HEK293 (cell line): ENCODE measurements around the gene NHSL2.

Source experiments
- CTCF ChIA-PET: fragments of 350-600 bp; formaldehyde crosslinking; extraction: SDS; loops from one replicate; lab custom pipeline; 2021; ENCODE audit warnings: antibody characterized with exemption; lab: Yijun Ruan, JAX
- POLR2A ChIA-PET: fragments of 300-600 bp; formaldehyde crosslinking; extraction: SDS; loops from one replicate; lab custom pipeline; 2020; ENCODE audit warnings: antibody characterized with exemption, inconsistent platforms; lab: Yijun Ruan, JAX
- H3K27ac ChIP-seq: fragments of 200-500 bp; sonication (Bioruptor generic); 2 replicates; pipeline ENCODE4 v1.5.1; 2014; ENCODE audit warnings: low read depth, low read length, control low read depth, inconsistent platforms; ENCODE audit errors: extremely low read depth
- H3K36me3 ChIP-seq, 2 experiments: fragments of 200-500 bp in 1 of 2; sonication (Bioruptor generic) in 1 of 2; 1 replicate in 1 of 2; 2 replicates in 1 of 2; pipeline ENCODE4 v1.5.1; 2014 to 2017; ENCODE audit warnings: inconsistent platforms in 2 of 2, low read length in 2 of 2; ENCODE audit not compliant: control insufficient read depth in 2 of 2, insufficient read depth in 1 of 2
- H3K4me1 ChIP-seq: fragments of 200-500 bp; sonication (Bioruptor generic); 2 replicates; pipeline ENCODE4 v1.5.1; 2014; ENCODE audit warnings: mild to moderate bottlenecking, low read length, inconsistent platforms; ENCODE audit not compliant: control insufficient read depth, insufficient read depth
- H3K4me3 ChIP-seq: 2 replicates; pipeline ENCODE4 v1.5.1; 2011; ENCODE audit warnings: low read depth, mild to moderate bottlenecking, control low read depth, low read length, moderate library complexity
- H3K9me3 ChIP-seq: fragments of 200-500 bp; sonication (Bioruptor generic); 2 replicates; pipeline ENCODE4 v1.5.1; 2014; ENCODE audit warnings: low read depth, low read length, inconsistent platforms; ENCODE audit not compliant: control insufficient read depth, insufficient read depth
- KLF1 ChIP-seq: fragments of 450-650 bp; formaldehyde crosslinking; IDR thresholded peaks from 2 replicates; pipeline ENCODE4 v1.5.1; 2016; ENCODE audit warnings: missing biosample characterization, missing genetic modification characterization
- PRDM1 ChIP-seq: fragments of 450-650 bp; formaldehyde crosslinking; IDR thresholded peaks from 2 replicates; pipeline ENCODE4; 2016; ENCODE audit warnings: missing biosample characterization, missing genetic modification characterization
- YY2 ChIP-seq: fragments of 450-650 bp; formaldehyde crosslinking; IDR thresholded peaks from 2 replicates; pipeline ENCODE4 v1.5.1; 2016; ENCODE audit warnings: missing biosample characterization, missing genetic modification characterization
- ZBTB7A ChIP-seq: fragments of 450-650 bp; formaldehyde crosslinking; IDR thresholded peaks from 2 replicates; pipeline ENCODE4 v1.5.1; 2016; ENCODE audit warnings: low read depth, missing biosample characterization, missing genetic modification characterization
- ZNF132 ChIP-seq: fragments of 450-650 bp; formaldehyde crosslinking; IDR thresholded peaks from 2 replicates; pipeline ENCODE4 v1.5.1; 2017; ENCODE audit warnings: missing biosample characterization, missing genetic modification characterization, borderline replicate concordance
- ZNF214 ChIP-seq: fragments of 450-650 bp; formaldehyde crosslinking; IDR thresholded peaks from 2 replicates; pipeline ENCODE4 v1.5.1; 2017; ENCODE audit warnings: missing biosample characterization, mild to moderate bottlenecking, missing genetic modification characterization, borderline replicate concordance
- ZNF239 ChIP-seq: fragments of 450-650 bp; formaldehyde crosslinking; IDR thresholded peaks from 2 replicates; pipeline ENCODE4 v1.5.1; 2016; ENCODE audit warnings: missing biosample characterization, missing genetic modification characterization
- ZNF341 ChIP-seq: fragments of 450-650 bp; formaldehyde crosslinking; IDR thresholded peaks from 2 replicates; pipeline ENCODE4; 2016; ENCODE audit warnings: low read depth, missing biosample characterization, missing genetic modification characterization
- ZNF473 ChIP-seq: fragments of 450-650 bp; formaldehyde crosslinking; IDR thresholded peaks from 2 replicates; pipeline ENCODE4 v1.5.1; 2017; ENCODE audit warnings: missing biosample characterization, missing genetic modification characterization
- ZNF48 ChIP-seq: fragments of 450-650 bp; formaldehyde crosslinking; IDR thresholded peaks from 2 replicates; pipeline ENCODE4 v1.5.1; 2016; ENCODE audit warnings: missing biosample characterization, missing genetic modification characterization
- ZNF548 ChIP-seq: fragments of 450-650 bp; formaldehyde crosslinking; IDR thresholded peaks from 2 replicates; pipeline ENCODE4 v1.5.1; 2016; ENCODE audit warnings: missing biosample characterization, missing genetic modification characterization
- ZNF596 ChIP-seq: fragments of 450-650 bp; IDR thresholded peaks from 2 replicates; pipeline ENCODE4 v1.5.0; 2018; ENCODE audit warnings: missing biosample characterization, mild to moderate bottlenecking, missing genetic modification characterization, moderate library complexity
- ZNF626 ChIP-seq: fragments of 450-650 bp; sonication (Bioruptor Pico); formaldehyde crosslinking; IDR thresholded peaks from 2 replicates; pipeline ENCODE4 v1.5.1; 2018; ENCODE audit warnings: missing biosample characterization, missing genetic modification characterization, inconsistent platforms
- ZNF660 ChIP-seq: fragments of 450-650 bp; IDR thresholded peaks from 2 replicates; pipeline ENCODE4 v1.5.1; 2018; ENCODE audit warnings: missing biosample characterization, mild to moderate bottlenecking, missing genetic modification characterization
- ZNF701 ChIP-seq: fragments of 450-650 bp; formaldehyde crosslinking; IDR thresholded peaks from 2 replicates; pipeline ENCODE4 v1.5.1; 2016; ENCODE audit warnings: missing biosample characterization, missing genetic modification characterization
- ZNF777 ChIP-seq: fragments of 450-650 bp; formaldehyde crosslinking; IDR thresholded peaks from 2 replicates; pipeline ENCODE4 v1.5.1; 2017; ENCODE audit warnings: missing biosample characterization, missing genetic modification characterization, borderline replicate concordance
- ZNF837 ChIP-seq: fragments of 450-650 bp; formaldehyde crosslinking; IDR thresholded peaks from 2 replicates; pipeline ENCODE4 v1.5.1; 2016; ENCODE audit warnings: missing biosample characterization, missing genetic modification characterization
- TF ChIP-seq, protein P1 (sequence below): fragments of 450-650 bp; formaldehyde crosslinking; IDR thresholded peaks from 2 replicates; pipeline ENCODE4 v1.5.1; 2016; ENCODE audit warnings: missing biosample characterization, missing genetic modification characterization
- TF ChIP-seq, protein P2 (sequence below): fragments of 450-650 bp; formaldehyde crosslinking; IDR thresholded peaks from 2 replicates; pipeline ENCODE4 v1.5.1; 2016; ENCODE audit warnings: missing biosample characterization, missing genetic modification characterization, low read depth
- TF ChIP-seq, protein P3 (sequence below): fragments of 450-650 bp; formaldehyde crosslinking; IDR thresholded peaks from 2 replicates; pipeline ENCODE4 v1.5.1; 2017; ENCODE audit warnings: missing biosample characterization, missing genetic modification characterization

NHSL2 gene

DNA sequence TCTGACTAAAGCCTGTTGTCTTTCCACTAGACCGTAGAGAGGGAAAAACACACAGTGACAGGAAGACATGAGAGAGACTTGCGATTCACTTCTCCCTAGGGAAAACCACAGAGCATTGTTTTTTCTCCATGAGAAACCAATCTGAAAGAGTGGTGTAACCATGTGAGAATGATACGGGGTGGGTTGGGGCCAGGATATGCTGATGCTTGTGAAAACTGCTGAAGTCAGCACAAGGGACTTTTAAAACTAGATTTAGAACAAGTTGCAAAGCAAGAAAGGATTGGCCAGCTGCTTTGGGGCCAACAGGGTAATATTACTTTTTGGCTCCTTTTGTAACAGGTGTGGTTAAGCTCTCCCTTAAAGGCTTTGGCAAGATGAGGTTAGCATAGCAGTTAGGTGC, 66.1 kb downstream of the NHSL2 start:
- H3K9me3 ChIP-seq, result no peaks in the 10 kb centered on the region; the same call in 1 of the 2 replicates
- no peak overlapping the region for H3K4me3 ChIP-seq
- CTCF ChIA-PET, result interaction anchor here (0.5 to 0.7 kb wide), 2 partner anchors 483 to 1096 kb away, joined by 3 to 6 read pairs; no protein-coding TSS in a partner anchor
- no peaks in the 10 kb centered on the region for H3K4me1 ChIP-seq
- TF ChIP-seq, protein P1, sequence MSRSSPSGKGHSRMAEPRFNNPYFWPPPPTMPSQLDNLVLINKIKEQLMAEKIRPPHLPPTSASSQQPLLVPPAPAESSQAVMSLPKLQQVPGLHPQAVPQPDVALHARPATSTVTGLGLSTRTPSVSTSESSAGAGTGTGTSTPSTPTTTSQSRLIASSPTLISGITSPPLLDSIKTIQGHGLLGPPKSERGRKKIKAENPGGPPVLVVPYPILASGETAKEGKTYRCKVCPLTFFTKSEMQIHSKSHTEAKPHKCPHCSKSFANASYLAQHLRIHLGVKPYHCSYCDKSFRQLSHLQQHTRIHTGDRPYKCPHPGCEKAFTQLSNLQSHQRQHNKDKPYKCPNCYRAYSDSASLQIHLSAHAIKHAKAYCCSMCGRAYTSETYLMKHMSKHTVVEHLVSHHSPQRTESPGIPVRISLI, result no peak
- TF ChIP-seq ZNF660 (tag by site-specific recombination) (no peak), YY2 (tag by site-specific recombination) (no peak), PRDM1 (tag by site-specific recombination) (no peak), ZNF837 (tag by site-specific recombination) (no peak), ZNF48 (tag by site-specific recombination) (no peak), ZNF548 (tag by site-specific recombination) (no peak), ZNF626 (tag by site-specific recombination) (no peak), ZBTB7A (tag by site-specific recombination) (no peak), ZNF473 (tag by site-specific recombination) (no peak), ZNF341 (tag by site-specific recombination) (no peak), ZNF596 (no peak), KLF1 (tag by site-specific recombination) (no peak), ZNF214 (tag by site-specific recombination) (no peak), ZNF777 (tag by site-specific recombination) (no peak), ZNF132 (no peak), ZNF239 (no peak)
- TF ChIP-seq, protein P2, sequence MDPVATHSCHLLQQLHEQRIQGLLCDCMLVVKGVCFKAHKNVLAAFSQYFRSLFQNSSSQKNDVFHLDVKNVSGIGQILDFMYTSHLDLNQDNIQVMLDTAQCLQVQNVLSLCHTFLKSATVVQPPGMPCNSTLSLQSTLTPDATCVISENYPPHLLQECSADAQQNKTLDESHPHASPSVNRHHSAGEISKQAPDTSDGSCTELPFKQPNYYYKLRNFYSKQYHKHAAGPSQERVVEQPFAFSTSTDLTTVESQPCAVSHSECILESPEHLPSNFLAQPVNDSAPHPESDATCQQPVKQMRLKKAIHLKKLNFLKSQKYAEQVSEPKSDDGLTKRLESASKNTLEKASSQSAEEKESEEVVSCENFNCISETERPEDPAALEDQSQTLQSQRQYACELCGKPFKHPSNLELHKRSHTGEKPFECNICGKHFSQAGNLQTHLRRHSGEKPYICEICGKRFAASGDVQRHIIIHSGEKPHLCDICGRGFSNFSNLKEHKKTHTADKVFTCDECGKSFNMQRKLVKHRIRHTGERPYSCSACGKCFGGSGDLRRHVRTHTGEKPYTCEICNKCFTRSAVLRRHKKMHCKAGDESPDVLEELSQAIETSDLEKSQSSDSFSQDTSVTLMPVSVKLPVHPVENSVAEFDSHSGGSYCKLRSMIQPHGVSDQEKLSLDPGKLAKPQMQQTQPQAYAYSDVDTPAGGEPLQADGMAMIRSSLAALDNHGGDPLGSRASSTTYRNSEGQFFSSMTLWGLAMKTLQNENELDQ (tag by site-specific recombination), result no peak
- TF ChIP-seq, protein P3, sequence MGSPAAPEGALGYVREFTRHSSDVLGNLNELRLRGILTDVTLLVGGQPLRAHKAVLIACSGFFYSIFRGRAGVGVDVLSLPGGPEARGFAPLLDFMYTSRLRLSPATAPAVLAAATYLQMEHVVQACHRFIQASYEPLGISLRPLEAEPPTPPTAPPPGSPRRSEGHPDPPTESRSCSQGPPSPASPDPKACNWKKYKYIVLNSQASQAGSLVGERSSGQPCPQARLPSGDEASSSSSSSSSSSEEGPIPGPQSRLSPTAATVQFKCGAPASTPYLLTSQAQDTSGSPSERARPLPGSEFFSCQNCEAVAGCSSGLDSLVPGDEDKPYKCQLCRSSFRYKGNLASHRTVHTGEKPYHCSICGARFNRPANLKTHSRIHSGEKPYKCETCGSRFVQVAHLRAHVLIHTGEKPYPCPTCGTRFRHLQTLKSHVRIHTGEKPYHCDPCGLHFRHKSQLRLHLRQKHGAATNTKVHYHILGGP (tag by site-specific recombination), result no peak
- POLR2A ChIA-PET, result no interaction called here
- H3K36me3 ChIP-seq, result no peaks in the 10 kb centered on the region
- H3K27ac ChIP-seq, result no peak overlapping the region

DNA sequence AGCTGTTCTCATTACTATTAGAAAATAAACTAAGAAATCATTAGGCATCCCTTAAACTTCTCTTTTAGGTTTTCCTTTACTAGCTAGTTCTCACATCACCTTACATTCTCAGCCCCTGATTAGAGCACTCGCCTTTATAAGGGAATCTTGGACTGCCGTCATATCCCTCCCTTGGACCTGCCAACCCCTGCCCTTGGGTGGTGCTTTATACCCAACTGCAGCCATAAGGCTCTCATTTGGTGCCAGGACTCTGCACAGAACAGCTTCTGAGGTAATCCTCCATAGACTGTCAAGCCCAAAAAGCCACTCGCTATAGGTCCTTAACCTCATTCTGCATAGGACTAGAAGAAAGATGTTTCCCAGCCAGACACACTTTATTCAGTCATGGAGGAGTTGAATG, 67.5 kb downstream of the NHSL2 start:
- no peak for TF ChIP-seq ZNF701
- Histone ChIP-seq H3K9me3 (no peaks in the 10 kb centered on the region; the same call in 1 of the 2 replicates), H3K4me1 (no peaks in the 10 kb centered on the region), H3K4me3 (no peak overlapping the region), H3K27ac (no peak overlapping the region), H3K36me3 (no peaks in the 10 kb centered on the region)
- ChIA-PET POLR2A (no interaction called here), CTCF (no interaction called here)
